ENCODE results near the gene KRT81.

DNA sequence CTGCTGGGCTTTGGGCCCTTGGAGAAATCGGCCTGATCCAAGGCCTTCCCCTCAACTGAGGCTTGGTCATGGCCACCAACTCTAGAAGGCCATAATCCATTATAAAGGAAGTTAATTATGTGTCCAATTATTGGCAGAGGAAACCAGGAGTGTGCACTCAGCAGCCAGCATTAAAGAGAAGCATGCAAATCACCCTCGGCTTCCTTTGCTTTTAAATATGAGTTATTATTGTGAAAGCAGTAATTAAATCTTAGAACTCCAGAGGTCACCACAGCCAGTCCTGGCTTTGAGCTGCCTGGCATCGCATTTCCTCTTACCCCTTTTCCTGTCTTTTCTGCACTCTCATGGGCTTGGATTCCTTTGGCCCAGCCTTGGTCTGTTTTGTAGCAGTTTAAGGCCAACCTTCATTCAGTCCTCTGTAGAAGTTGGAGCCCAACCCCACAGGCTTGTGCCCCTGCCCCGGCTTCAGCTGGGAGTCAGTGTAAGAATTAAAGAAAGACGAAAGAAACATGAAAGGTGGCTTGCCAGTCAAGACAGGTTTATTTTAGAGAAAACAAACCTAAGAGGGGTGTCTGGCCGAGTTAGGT, 31.6 kb downstream of the KRT81 start:
- TF ChIP-seq POLR2AphosphoS5 (IDR thresholded peaks at IDR 0.05) (no peak), EP300 (IDR thresholded peaks at IDR 0.05) (no peak), POLR2A (IDR thresholded peaks at IDR 0.05) (no peak)
- TF ChIP-seq, protein P1, sequence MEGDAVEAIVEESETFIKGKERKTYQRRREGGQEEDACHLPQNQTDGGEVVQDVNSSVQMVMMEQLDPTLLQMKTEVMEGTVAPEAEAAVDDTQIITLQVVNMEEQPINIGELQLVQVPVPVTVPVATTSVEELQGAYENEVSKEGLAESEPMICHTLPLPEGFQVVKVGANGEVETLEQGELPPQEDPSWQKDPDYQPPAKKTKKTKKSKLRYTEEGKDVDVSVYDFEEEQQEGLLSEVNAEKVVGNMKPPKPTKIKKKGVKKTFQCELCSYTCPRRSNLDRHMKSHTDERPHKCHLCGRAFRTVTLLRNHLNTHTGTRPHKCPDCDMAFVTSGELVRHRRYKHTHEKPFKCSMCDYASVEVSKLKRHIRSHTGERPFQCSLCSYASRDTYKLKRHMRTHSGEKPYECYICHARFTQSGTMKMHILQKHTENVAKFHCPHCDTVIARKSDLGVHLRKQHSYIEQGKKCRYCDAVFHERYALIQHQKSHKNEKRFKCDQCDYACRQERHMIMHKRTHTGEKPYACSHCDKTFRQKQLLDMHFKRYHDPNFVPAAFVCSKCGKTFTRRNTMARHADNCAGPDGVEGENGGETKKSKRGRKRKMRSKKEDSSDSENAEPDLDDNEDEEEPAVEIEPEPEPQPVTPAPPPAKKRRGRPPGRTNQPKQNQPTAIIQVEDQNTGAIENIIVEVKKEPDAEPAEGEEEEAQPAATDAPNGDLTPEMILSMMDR (IDR thresholded peaks at IDR 0.05): no peak

All from gastroesophageal sphincter (tissue), 3 donors.